Neuronal stem cell (in vitro differentiated cells): ENCODE data around the gene MTMR3.

ENCODE experiments used
- DNase-seq: peaks from one replicate; pipeline ENCODE4 v3.0.0-alpha.2; 2013; ENCODE audit warnings: low spot score
- H2AFZ ChIP-seq: one replicate; pipeline ENCODE4 v1.6.1; 2013; ENCODE audit warnings: mild to moderate bottlenecking, low read length, inconsistent platforms
- H2AK5ac ChIP-seq: 2 replicates; pipeline ENCODE4 v1.6.1; 2013; ENCODE audit warnings: low read depth, mild to moderate bottlenecking, inconsistent platforms, low read length, moderate library complexity, mixed read lengths
- H2BK120ac ChIP-seq: 2 replicates; pipeline ENCODE4 v1.6.1; 2013; ENCODE audit warnings: low read depth, mild to moderate bottlenecking, inconsistent platforms, low read length, moderate library complexity, mixed read lengths
- H2BK12ac ChIP-seq: one replicate; pipeline ENCODE4 v1.6.1; 2013; ENCODE audit warnings: low read length, inconsistent platforms
- H2BK15ac ChIP-seq: 2 replicates; pipeline ENCODE4 v1.6.1; 2013; ENCODE audit warnings: mild to moderate bottlenecking, low read length, inconsistent platforms, mixed read lengths
- H2BK5ac ChIP-seq: one replicate; pipeline ENCODE4 v1.6.1; 2013; ENCODE audit warnings: inconsistent platforms, mild to moderate bottlenecking, low read length, moderate library complexity
- H3K14ac ChIP-seq: one replicate; pipeline ENCODE4 v1.6.1; 2013; ENCODE audit warnings: low read length, inconsistent platforms
- H3K18ac ChIP-seq: 2 replicates; pipeline ENCODE4 v1.6.1; 2013; ENCODE audit warnings: low read length, inconsistent platforms
- H3K23ac ChIP-seq: 2 replicates; pipeline ENCODE4 v1.6.1; 2013; ENCODE audit warnings: low read depth, mild to moderate bottlenecking, mixed read lengths, low read length, inconsistent platforms; ENCODE audit not compliant: poor library complexity
- H3K27ac ChIP-seq: replicated peaks from 3 replicates; pipeline ENCODE4 v1.5.1; 2013; ENCODE audit warnings: low read length, inconsistent platforms
- H3K27me3 ChIP-seq, 3 experiments: 2 replicates each; pipeline ENCODE4 v1.6.1; 2013; ENCODE audit warnings: low read length in 3 of 3, mild to moderate bottlenecking in 2 of 3, inconsistent platforms in 1 of 3, low read depth in 1 of 3, mixed read lengths in 1 of 3, moderate library complexity in 1 of 3; ENCODE audit not compliant: control insufficient read depth in 3 of 3, insufficient read depth in 3 of 3
- H3K36me3 ChIP-seq, 2 donors: replicated peaks in 1 of 2; 2 replicates each; pipeline ENCODE4 v1.6.1; 2013; ENCODE audit warnings: low read length in 2 of 2; ENCODE audit not compliant: control insufficient read depth in 2 of 2, insufficient read depth in 2 of 2
- H3K4ac ChIP-seq: 2 replicates; pipeline ENCODE4 v1.6.1; 2013; ENCODE audit warnings: inconsistent platforms, mild to moderate bottlenecking, low read length, moderate library complexity
- H3K4me1 ChIP-seq, 2 donors: 1 replicate in 1 of 2; 2 replicates in 1 of 2; pipeline ENCODE4 v1.6.1; 2013; ENCODE audit warnings: low read length in 2 of 2, low read depth in 1 of 2; ENCODE audit not compliant: control insufficient read depth in 2 of 2, insufficient read depth in 1 of 2
- H3K4me2 ChIP-seq: one replicate; pipeline ENCODE4 v1.6.1; 2013; ENCODE audit warnings: mild to moderate bottlenecking, low read length, inconsistent platforms; ENCODE audit not compliant: insufficient read depth, poor library complexity, severe bottlenecking
- H3K4me3 ChIP-seq, 2 donors: 2 replicates each; pipeline ENCODE4 v1.5.1; 2013; ENCODE audit warnings: low read length in 2 of 2, mild to moderate bottlenecking in 2 of 2, inconsistent platforms in 1 of 2, moderate library complexity in 1 of 2
- H3K79me1 ChIP-seq: one replicate; pipeline ENCODE4 v1.6.1; 2013; ENCODE audit warnings: low read depth, mild to moderate bottlenecking, inconsistent platforms, low read length, moderate library complexity
- H3K9ac ChIP-seq: one replicate; pipeline ENCODE4 v1.6.1; 2013; ENCODE audit warnings: mild to moderate bottlenecking, low read depth, low read length, inconsistent platforms; ENCODE audit not compliant: poor library complexity
- H3K9me3 ChIP-seq, 2 donors: replicated peaks in 1 of 2; 2 replicates each; pipeline versions ENCODE3 to v1.6.1; 2013; ENCODE audit warnings: low read length in 2 of 2, mild to moderate bottlenecking in 2 of 2, inconsistent platforms in 1 of 2, low read depth in 1 of 2, mixed read lengths in 1 of 2, moderate library complexity in 1 of 2; ENCODE audit not compliant: control insufficient read depth in 2 of 2, insufficient read depth in 1 of 2
- H4K8ac ChIP-seq: one replicate; pipeline ENCODE4 v1.6.1; 2013; ENCODE audit warnings: low read depth, mild to moderate bottlenecking, inconsistent platforms, low read length, moderate library complexity
- H4K91ac ChIP-seq: one replicate; pipeline ENCODE4 v1.6.1; 2013; ENCODE audit warnings: low read length, low read depth, mild to moderate bottlenecking, inconsistent platforms; ENCODE audit not compliant: poor library complexity
- WGBS, 2 donors: extraction: QIAGEN DNeasy Blood & Tissue Kit; methylation state at CpG; one replicate each; pipeline ENCODE4 v1.1.7; 2013; ENCODE audit warnings: missing lambda C conversion rate in 2 of 2, mixed read lengths in 1 of 2; ENCODE audit not compliant: insufficient read length in 2 of 2, insufficient replicate concordance in 1 of 2; ENCODE audit errors: extremely low coverage in 2 of 2; 5-methylcytosine and 5-hydroxymethylcytosine counted together

MTMR3 gene

GRCh38 chr22:30031764-30032455 is 148.9 kb downstream of the MTMR3 start:
- no peak overlapping the region for H3K9ac ChIP-seq
- no peak overlapping the region for H3K4ac ChIP-seq
- H2BK120ac ChIP-seq = no peak overlapping the region
- DNase-seq = no peak
- H3K36me3 ChIP-seq = peaks cover 5 to 25% of the 10 kb centered on the region in 2 donors
- no peak overlapping the region for H3K27ac ChIP-seq
- no peak overlapping the region for H3K4me3 ChIP-seq
- H3K4me1 ChIP-seq = peaks cover 0 to 1% of the 10 kb centered on the region in 2 donors
- H4K8ac ChIP-seq = no peak overlapping the region
- H3K14ac ChIP-seq = no peak overlapping the region
- H2BK15ac ChIP-seq = no peak overlapping the region
- H3K27me3 ChIP-seq = no peaks in the 10 kb centered on the region
- H2AFZ ChIP-seq = no peak overlapping the region
- H2AK5ac ChIP-seq = no peak overlapping the region
- H2BK12ac ChIP-seq = no peak overlapping the region
- no peak overlapping the region for H3K4me2 ChIP-seq
- H2BK5ac ChIP-seq = no peak overlapping the region
- no peaks in the 10 kb centered on the region for H3K9me3 ChIP-seq
- H3K79me1 ChIP-seq = no peaks in the 10 kb centered on the region
- no CpG with 5 or more reads among the region's 2 CpGs for WGBS, 2 donors
- no peak overlapping the region for H3K23ac ChIP-seq
- no peak overlapping the region for H4K91ac ChIP-seq
- no peak overlapping the region for H3K18ac ChIP-seq

- Histone ChIP-seq H2BK12ac (no peak overlapping the region), H4K91ac (no peak overlapping the region), H3K9ac (no peak overlapping the region), H4K8ac (no peak overlapping the region), H2AK5ac (no peak overlapping the region), H2AFZ (no peak overlapping the region), H3K4ac (no peak overlapping the region), H3K4me1 (peaks cover 0 to 1% of the 10 kb centered on the region in 2 donors), H3K27me3 (no peaks in the 10 kb centered on the region), H3K4me2 (no peak overlapping the region), H3K18ac (no peak overlapping the region), H3K23ac (no peak overlapping the region), H3K79me1 (no peaks in the 10 kb centered on the region), H2BK15ac (no peak overlapping the region), H2BK5ac (no peak overlapping the region), H2BK120ac (no peak overlapping the region), H3K27ac (no peak overlapping the region), H3K36me3 (peaks cover 3 to 13% of the 10 kb centered on the region in 2 donors), H3K4me3 (no peak overlapping the region), H3K14ac (no peak overlapping the region), H3K9me3 (no peaks in the 10 kb centered on the region)
- no peak for DNase-seq
- no CpG with 5 or more reads among the region's 4 CpGs for WGBS, 2 donors
These were observed 150.2 kb downstream of the MTMR3 start for GRCh38 chr22:30033137-30033536.

- Histone ChIP-seq H2BK5ac (no peak overlapping the region), H4K8ac (no peak overlapping the region)
These were observed 150.9 kb downstream of the MTMR3 start for GRCh38 chr22:30033901-30034300.

GRCh38 chr22:30036656-30037055 is 153.7 kb downstream of the MTMR3 start:
- Histone ChIP-seq H2AFZ (no peak overlapping the region), H3K4me1 (peaks cover 0 to 1% of the 10 kb centered on the region in 2 donors), H2BK15ac (no peak overlapping the region), H3K36me3 (peaks cover 0 to 2% of the 10 kb centered on the region in 2 donors), H3K9ac (no peak overlapping the region), H3K79me1 (no peaks in the 10 kb centered on the region), H3K14ac (no peak overlapping the region), H3K4me3 (no peak overlapping the region), H2BK120ac (no peak overlapping the region), H2AK5ac (no peak overlapping the region), H3K4me2 (no peak overlapping the region), H4K8ac (no peak overlapping the region), H3K9me3 (no peaks in the 10 kb centered on the region), H3K4ac (no peak overlapping the region), H2BK12ac (no peak overlapping the region), H4K91ac (no peak overlapping the region), H3K27me3 (no peaks in the 10 kb centered on the region), H3K27ac (no peak overlapping the region), H2BK5ac (no peak overlapping the region), H3K18ac (peak overlapping the region; percentile 3), H3K23ac (no peak overlapping the region)
- no CpG with 5 or more reads among the region's 2 CpGs for WGBS, 2 donors
- no peak for DNase-seq

More at GRCh38 chr22:30033901-30034300, 150.9 kb downstream of the MTMR3 start:
- H2AFZ ChIP-seq = no peak overlapping the region
- H3K27me3 ChIP-seq = no peaks in the 10 kb centered on the region
- H2AK5ac ChIP-seq = no peak overlapping the region
- no peak overlapping the region for H3K27ac ChIP-seq
- H3K23ac ChIP-seq = no peak overlapping the region
- H3K18ac ChIP-seq = no peak overlapping the region
- no peaks in the 10 kb centered on the region for H3K9me3 ChIP-seq
- no peak overlapping the region for H4K91ac ChIP-seq
- H3K79me1 ChIP-seq = no peaks in the 10 kb centered on the region
- no peak overlapping the region for H3K4ac ChIP-seq
- no peak overlapping the region for H3K14ac ChIP-seq
- H2BK12ac ChIP-seq = no peak overlapping the region
- H3K36me3 ChIP-seq = peaks cover under 1 to 5% of the 10 kb centered on the region in 2 donors
- no CpG with 5 or more reads among the region's 5 CpGs for WGBS, 2 donors
- H3K9ac ChIP-seq = no peak overlapping the region
- H3K4me3 ChIP-seq = no peak overlapping the region
- no peak for DNase-seq
- no peak overlapping the region for H2BK120ac ChIP-seq
- H2BK15ac ChIP-seq = no peak overlapping the region
- H3K4me2 ChIP-seq = no peak overlapping the region
- H3K4me1 ChIP-seq = peaks cover 0 to 1% of the 10 kb centered on the region in 2 donors
